Endothelial cell of umbilical vein (primary cell): ENCODE measurements around the gene SLC46A2. TPM values are rescaled to one million over a fixed set of nuclear protein-coding genes. Genes with fewer than 3 reads are reported as not detected.

Source experiments
- BruUV-seq: library from RNA; stranded (reverse); fragments of 400-500 nt; replicated peaks from 2 replicates; lab custom pipeline; 2021; lab: Mats Ljungman, UMichigan
- CTCF ChIA-PET: fragments of 300-600, 350-600 bp; sonication (Branson Sonifier 250); formaldehyde crosslinking; loops from one replicate; lab custom pipeline; 2021; ENCODE audit warnings: antibody characterized with exemption, inconsistent platforms; lab: Charles Lee
- POLR2A ChIA-PET: fragments of 300-600, 350-600 bp; sonication (Branson Sonifier 250); formaldehyde crosslinking; loops from one replicate; lab custom pipeline; 2021; ENCODE audit warnings: antibody characterized with exemption, inconsistent platforms; lab: Charles Lee
- DNase-seq: peaks from one replicate; pipeline ENCODE4 v3.0.0-alpha.2; 2011; ENCODE audit warnings: low read depth, low spot score
- FAIRE-seq: peaks from 2 replicates; lab custom pipeline; 2011; peaks lifted over from hg19 to GRCh38; lab: Jason Lieb, UNC
- H2AFZ ChIP-seq: 2 replicates; pipeline ENCODE4 v1.6.0; 2012; ENCODE audit warnings: low read depth, low read length, control low read depth, inconsistent platforms
- H3K27ac ChIP-seq: 2 replicates; pipeline ENCODE4 v1.5.1; 2011; ENCODE audit warnings: low read depth, mild to moderate bottlenecking, control low read depth, low read length, moderate library complexity; ENCODE audit not compliant: insufficient read depth
- H3K27me3 ChIP-seq, 2 experiments: 2 replicates each; pipeline versions ENCODE4 v1.6.0 to v1.6.1; 2011; ENCODE audit warnings: low read length in 2 of 2, mixed read lengths in 1 of 2; ENCODE audit not compliant: control insufficient read depth in 2 of 2, insufficient read depth in 2 of 2
- H3K36me3 ChIP-seq, 2 experiments: 2 replicates in 1 of 2; 3 replicates in 1 of 2; pipeline ENCODE4 v1.5.1; 2011; ENCODE audit warnings: low read length in 2 of 2, mild to moderate bottlenecking in 1 of 2, moderate library complexity in 1 of 2; ENCODE audit not compliant: control insufficient read depth in 2 of 2, insufficient read depth in 2 of 2; ENCODE audit errors: extremely low read depth in 1 of 2
- H3K4me1 ChIP-seq: 3 replicates; pipeline ENCODE4 v1.5.1; 2011; ENCODE audit warnings: mild to moderate bottlenecking, low read length; ENCODE audit not compliant: control insufficient read depth, insufficient read depth; ENCODE audit errors: extremely low read depth
- H3K4me2 ChIP-seq: 2 replicates; pipeline ENCODE4 v1.6.1; 2011; ENCODE audit warnings: low read length, control low read depth, mixed read lengths; ENCODE audit not compliant: insufficient read depth
- H3K4me3 ChIP-seq, 3 experiments: fragments of 200-600 bp in 1 of 3; sonication (generic), shearing (Covaris generic) in 1 of 3; replicated peaks in 1 of 3; 2 replicates each; pipeline ENCODE4 v1.5.1; 2011 to 2016; ENCODE audit warnings: control low read depth in 3 of 3, low read length in 3 of 3, mild to moderate bottlenecking in 2 of 3, inconsistent platforms in 1 of 3, low read depth in 1 of 3, moderate library complexity in 1 of 3; ENCODE audit not compliant: insufficient read depth in 1 of 3
- H3K79me2 ChIP-seq: 2 replicates; pipeline ENCODE4 v1.6.0; 2012; ENCODE audit warnings: low read length, inconsistent platforms; ENCODE audit not compliant: control insufficient read depth, insufficient read depth
- H3K9ac ChIP-seq: replicated peaks from 2 replicates; pipeline ENCODE3; 2011; ENCODE audit warnings: low read length, control low read depth; ENCODE audit not compliant: insufficient read depth; ENCODE audit errors: extremely low read depth
- H3K9me1 ChIP-seq: replicated peaks from 3 replicates; pipeline ENCODE4 v1.6.0; 2011; ENCODE audit warnings: mild to moderate bottlenecking, low read length; ENCODE audit not compliant: control insufficient read depth, insufficient read depth; ENCODE audit errors: extremely low read depth
- H3K9me3 ChIP-seq: replicated peaks from 2 replicates; pipeline ENCODE4 v1.5.1; 2012; ENCODE audit warnings: low read length, inconsistent platforms; ENCODE audit not compliant: control insufficient read depth, insufficient read depth
- H4K20me1 ChIP-seq: replicated peaks from 2 replicates; pipeline ENCODE3; 2011; ENCODE audit warnings: mild to moderate bottlenecking, low read length; ENCODE audit not compliant: control insufficient read depth, insufficient read depth; ENCODE audit errors: extremely low read depth
- EZH2 ChIP-seq: IDR thresholded peaks from 2 replicates; pipeline ENCODE4 v1.6.1; 2012; ENCODE audit warnings: borderline replicate concordance, low read depth, mild to moderate bottlenecking, moderate library complexity, low read length, inconsistent platforms; ENCODE audit not compliant: severe bottlenecking
- FOS ChIP-seq: IDR thresholded peaks from 2 replicates; pipeline ENCODE4 v1.6.1; 2011; ENCODE audit warnings: mild to moderate bottlenecking, low read length, moderate library complexity, borderline replicate concordance; ENCODE audit not compliant: insufficient read depth
- GATA2 ChIP-seq: IDR thresholded peaks from 2 replicates; pipeline ENCODE4 v1.7.0; 2011; ENCODE audit warnings: low read depth, mild to moderate bottlenecking, moderate library complexity, mixed read lengths, low read length; ENCODE audit not compliant: insufficient read length, insufficient read depth
- JUN ChIP-seq: IDR thresholded peaks from 2 replicates; pipeline ENCODE4 v1.6.1; 2011; ENCODE audit warnings: borderline replicate concordance, low read depth; ENCODE audit not compliant: insufficient read length, insufficient read depth
- MYC ChIP-seq: IDR thresholded peaks from one replicate; pipeline ENCODE4 v1.6.1; 2011; ENCODE audit warnings: mild to moderate bottlenecking, low read depth, low read length
- POLR2A ChIP-seq: IDR thresholded peaks from 2 replicates; pipeline ENCODE4 v1.6.1; 2012; ENCODE audit warnings: low read depth, mild to moderate bottlenecking, control low read depth, low read length
- POLR2AphosphoS5 ChIP-seq: IDR thresholded peaks from 2 replicates; pipeline ENCODE4 v1.6.1; 2012; ENCODE audit warnings: low read depth, mild to moderate bottlenecking, control low read depth, low read length, moderate library complexity; ENCODE audit not compliant: insufficient read depth
- dilution Hi-C: fragments of 300-500 bp; cut with MboI; formaldehyde crosslinking; loops from one replicate; pipeline ENCODE4 v1.15.0; 2019; ENCODE audit warnings: low sequenced_read_pairs; ENCODE audit not compliant: extremely low pct_ligation_motif_present
- intact Hi-C: fragments of 100-400 bp; cut with micrococcal nuclease; formaldehyde crosslinking; loops from one replicate; pipeline ENCODE4 v1.10.0; 2022
- polyA plus RNA-seq, 4 experiments: library from polyadenylated mRNA; depleted of rRNA in 3 of 4; stranded (reverse) in 3 of 4; unstranded in 1 of 4; fragments of >200 nt; gene quantifications; 2 replicates each; pipeline versions ENCODE4 v1.2.1 to v1.2.3, GENCODE V29; 2011 to 2012; ENCODE audit warnings: missing spikeins in 1 of 4
- total RNA-seq: library from RNA; stranded (reverse); gene quantifications from 2 replicates; pipeline ENCODE4 v1.2.3, GENCODE V29; 2021
- TF ChIP-seq, protein P1 (sequence below): IDR thresholded peaks from 2 replicates; pipeline ENCODE4 v1.6.1; 2011; ENCODE audit not compliant: insufficient read depth, insufficient read length
- TF ChIP-seq, protein P2 (sequence below), 2 donors: IDR thresholded peaks; 1 replicate in 1 of 2; 2 replicates in 1 of 2; pipeline ENCODE4 v1.5.1; 2011; ENCODE audit warnings: low read length in 2 of 2, mild to moderate bottlenecking in 2 of 2, moderate library complexity in 2 of 2, control low read depth in 1 of 2, inconsistent platforms in 1 of 2, low read depth in 1 of 2; ENCODE audit not compliant: insufficient read depth in 1 of 2; ENCODE audit errors: extremely low read depth in 1 of 2

Gene SLC46A2
- total and polyA plus RNA-seq, 2 donors (not counting 3 experiments of a cell fraction or from before 2014, with no cell fraction given), result not detected

DNA sequence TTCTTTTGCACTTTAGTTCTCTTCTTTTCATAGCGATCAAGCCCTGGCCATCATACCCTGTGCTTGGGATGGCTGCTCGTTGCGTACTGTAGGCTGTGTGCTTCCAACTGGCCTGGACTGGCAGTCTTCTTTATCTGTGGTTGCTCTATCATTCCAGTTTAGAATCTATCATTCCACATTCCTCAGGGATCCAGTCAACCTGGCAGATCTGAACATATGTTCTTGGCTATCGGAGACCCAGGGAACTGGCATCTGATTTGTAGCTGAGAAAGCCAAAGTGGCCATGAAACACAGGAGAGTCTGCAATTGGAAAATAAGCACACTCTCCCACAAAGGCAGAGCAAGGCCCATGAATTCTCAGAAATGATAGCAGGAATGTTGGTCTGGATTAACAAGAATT, 22.6 kb upstream of the SLC46A2 start:
- Histone ChIP-seq H3K27me3 (peaks cover 4 to 13% of the 10 kb centered on the region in 2 experiments), H3K79me2 (no peaks in the 10 kb centered on the region), H3K9me1 (no peaks in the 10 kb centered on the region), H3K4me1 (no peaks in the 10 kb centered on the region), H4K20me1 (no peaks in the 10 kb centered on the region), H3K27ac (no peak overlapping the region), H3K4me3 (no peak overlapping the region), H3K36me3 (no peaks in the 10 kb centered on the region), H3K9ac (no peak overlapping the region), H3K4me2 (no peak overlapping the region), H2AFZ (no peak overlapping the region), H3K9me3 (no peaks in the 10 kb centered on the region)
- TF ChIP-seq, protein P1, sequence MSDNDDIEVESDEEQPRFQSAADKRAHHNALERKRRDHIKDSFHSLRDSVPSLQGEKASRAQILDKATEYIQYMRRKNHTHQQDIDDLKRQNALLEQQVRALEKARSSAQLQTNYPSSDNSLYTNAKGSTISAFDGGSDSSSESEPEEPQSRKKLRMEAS, result no peak
- TF ChIP-seq POLR2A (no peak), JUN (no peak), FOS (no peak), EZH2 (no peak), MYC (no peak), GATA2 (no peak), POLR2AphosphoS5 (no peak)
- TF ChIP-seq, protein P2, sequence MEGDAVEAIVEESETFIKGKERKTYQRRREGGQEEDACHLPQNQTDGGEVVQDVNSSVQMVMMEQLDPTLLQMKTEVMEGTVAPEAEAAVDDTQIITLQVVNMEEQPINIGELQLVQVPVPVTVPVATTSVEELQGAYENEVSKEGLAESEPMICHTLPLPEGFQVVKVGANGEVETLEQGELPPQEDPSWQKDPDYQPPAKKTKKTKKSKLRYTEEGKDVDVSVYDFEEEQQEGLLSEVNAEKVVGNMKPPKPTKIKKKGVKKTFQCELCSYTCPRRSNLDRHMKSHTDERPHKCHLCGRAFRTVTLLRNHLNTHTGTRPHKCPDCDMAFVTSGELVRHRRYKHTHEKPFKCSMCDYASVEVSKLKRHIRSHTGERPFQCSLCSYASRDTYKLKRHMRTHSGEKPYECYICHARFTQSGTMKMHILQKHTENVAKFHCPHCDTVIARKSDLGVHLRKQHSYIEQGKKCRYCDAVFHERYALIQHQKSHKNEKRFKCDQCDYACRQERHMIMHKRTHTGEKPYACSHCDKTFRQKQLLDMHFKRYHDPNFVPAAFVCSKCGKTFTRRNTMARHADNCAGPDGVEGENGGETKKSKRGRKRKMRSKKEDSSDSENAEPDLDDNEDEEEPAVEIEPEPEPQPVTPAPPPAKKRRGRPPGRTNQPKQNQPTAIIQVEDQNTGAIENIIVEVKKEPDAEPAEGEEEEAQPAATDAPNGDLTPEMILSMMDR (IDR thresholded peaks at IDR 0.05; ENCODE audit: extremely low read depth in 1 of 2, insufficient read depth in 1 of 2, low read depth in 1 of 2, low read length in 2 of 2), result no peak
- FAIRE-seq (no peak), DNase-seq (no peak)
- intact Hi-C loops, result no loop called here
- POLR2A ChIA-PET, result no interaction called here
- CTCF ChIA-PET, result interaction anchor here (2.1 kb wide), 1 partner anchor 10 kb away, joined by 12 read pairs; no protein-coding TSS in a partner anchor
- BruUV-seq, result no TSS peak
- dilution Hi-C loops, result no loop called here
